NCI-H1105 treated with DMSO at 0.1 percent for 48 hours (cell line): Measurements from ENCODE around the gene MYLK3.
"Not testable (repeated sequence)": the region's sequence is repeated elsewhere in the genome, so short reads cannot be mapped to it uniquely, and the experiment has no call there.

Source experiments
- DNase-seq: peaks from one replicate; lab custom pipeline; 2025; lab: John Stamatoyannopoulos, UW

Gene MYLK3

DNA sequence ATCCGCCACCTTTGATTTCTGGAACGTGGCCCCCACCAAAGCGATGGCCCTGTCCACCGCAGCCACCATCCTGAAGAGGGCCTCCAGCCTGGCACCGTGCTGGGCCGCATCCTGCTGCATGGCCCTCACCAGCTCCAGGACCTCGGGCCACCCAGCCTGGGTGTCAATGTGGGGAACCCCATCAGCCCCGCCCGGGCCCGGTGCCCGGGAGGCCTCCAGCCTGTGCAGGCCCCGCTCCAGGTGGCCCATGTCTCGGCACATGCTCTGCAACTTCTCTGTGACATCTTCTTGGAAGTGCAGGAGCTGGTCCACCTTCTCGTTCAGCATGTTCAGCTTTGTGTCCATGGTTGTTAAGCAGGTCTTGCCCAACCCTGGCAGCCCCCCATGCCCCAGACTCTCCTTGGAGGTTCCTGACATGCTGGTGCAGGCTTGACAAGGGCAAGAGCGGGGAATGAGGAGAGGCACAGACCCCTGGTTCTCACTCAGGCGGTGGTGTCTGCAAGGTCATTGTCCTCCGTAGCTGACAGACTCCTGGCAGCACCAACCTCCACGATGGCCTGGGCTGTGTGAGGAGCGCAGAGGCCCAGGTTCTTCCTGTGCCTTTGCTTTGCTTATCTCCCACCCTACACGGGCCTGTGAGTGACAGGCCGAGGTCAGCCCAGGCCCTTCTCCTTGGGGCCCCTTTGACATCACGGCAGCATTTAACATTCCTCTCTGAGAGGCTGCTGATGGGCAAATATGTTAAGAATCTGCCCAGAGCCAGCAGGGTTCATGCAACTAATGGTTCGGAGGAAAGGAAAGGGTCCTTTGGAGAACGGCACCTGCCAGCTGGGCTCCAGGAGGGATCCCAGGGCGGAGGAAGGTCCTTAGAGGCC is at the start of gene MYLK3:
Gene MYLK3, minus strand, starts transcription at position 568 of the 875 bp plus-strand sequence. Its CDS starts 151 bp downstream, at position 417.
- no peak for DNase-seq

- DNase-seq = no peak
These were observed 49.4 kb upstream of the MYLK3 start for GRCh38 chr16:46797501-46797900.

GRCh38 chr16:46796764-46797269 is 48.7 kb upstream of the MYLK3 start:
- no peak for DNase-seq

- DNase-seq = no peak
These were observed 45.7 kb upstream of the MYLK3 start for GRCh38 chr16:46793841-46794240.

DNA sequence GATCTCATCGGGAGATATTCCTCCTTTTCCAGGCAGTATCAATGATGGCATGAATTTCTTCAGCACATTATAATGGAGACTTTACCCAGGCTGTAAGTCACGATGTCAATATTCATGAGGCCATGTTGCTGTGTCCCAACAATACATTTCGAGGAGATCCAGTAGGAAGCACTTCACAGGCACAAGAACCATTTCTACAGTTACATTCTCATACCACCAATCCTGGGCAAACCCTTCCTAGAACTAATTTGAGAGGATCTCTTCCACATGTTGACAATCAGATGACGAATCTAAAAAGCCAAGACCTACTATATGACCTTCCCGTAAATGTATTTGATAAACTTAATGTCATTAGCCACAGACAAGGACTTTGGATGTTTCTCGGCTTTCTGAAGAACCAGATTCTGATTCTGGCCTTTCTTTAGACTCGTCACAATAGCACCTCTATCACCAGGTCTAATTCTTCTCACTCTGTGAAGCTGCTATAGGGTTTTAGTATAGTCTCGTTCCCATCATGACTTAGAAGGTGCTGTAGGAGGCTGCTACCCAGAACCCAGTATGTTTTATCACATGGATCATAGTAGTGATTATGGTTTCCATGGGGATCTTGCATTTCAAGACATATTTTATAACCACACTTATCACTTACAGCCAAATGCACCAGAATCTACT is 42.6 kb upstream of the MYLK3 start:
- no peak for DNase-seq

DNA sequence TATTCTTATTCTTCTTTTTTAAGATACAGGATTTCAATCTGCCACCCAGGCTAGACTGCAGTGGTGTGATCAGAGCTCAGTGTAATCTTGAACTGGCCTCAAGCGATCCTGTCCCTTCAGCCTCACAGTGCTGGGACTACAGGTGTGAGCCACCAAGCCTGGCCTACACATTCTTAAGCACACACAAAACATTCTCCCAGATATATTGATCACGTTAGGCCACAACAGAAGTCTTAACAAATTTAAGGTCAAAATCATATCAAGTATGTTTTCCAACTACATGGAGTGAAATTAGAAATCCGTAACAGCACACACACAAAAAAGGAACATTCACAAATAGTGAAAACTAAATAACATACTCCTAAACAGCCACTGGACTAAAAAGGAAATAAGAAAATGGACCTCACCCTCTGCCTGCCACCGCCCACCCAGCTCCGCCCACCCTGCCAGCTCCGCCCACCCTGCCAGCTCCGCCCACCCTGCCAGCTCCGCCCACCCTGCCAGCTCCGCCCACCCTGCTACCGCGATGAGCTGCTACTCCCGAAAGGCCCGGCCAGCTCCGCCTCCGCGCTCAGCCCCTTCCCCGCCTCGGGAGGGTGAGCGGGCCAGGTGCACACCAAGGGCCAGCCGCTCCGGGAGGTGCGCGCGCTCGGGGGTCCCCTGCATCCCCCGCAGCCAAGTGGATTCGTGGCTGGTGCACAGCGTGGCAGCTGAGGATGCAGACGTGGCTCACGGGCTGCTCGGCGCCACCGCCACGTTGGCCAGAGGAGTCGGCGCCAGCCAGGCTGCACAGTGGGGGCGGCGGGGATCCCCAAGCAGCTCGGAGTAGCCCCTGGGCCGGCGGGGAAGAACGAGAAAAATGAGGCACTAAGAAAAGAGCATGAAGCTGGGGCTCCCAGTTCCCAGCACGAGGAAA is 41.6 kb upstream of the MYLK3 start:
- peak; percentile 43 for DNase-seq

DNA sequence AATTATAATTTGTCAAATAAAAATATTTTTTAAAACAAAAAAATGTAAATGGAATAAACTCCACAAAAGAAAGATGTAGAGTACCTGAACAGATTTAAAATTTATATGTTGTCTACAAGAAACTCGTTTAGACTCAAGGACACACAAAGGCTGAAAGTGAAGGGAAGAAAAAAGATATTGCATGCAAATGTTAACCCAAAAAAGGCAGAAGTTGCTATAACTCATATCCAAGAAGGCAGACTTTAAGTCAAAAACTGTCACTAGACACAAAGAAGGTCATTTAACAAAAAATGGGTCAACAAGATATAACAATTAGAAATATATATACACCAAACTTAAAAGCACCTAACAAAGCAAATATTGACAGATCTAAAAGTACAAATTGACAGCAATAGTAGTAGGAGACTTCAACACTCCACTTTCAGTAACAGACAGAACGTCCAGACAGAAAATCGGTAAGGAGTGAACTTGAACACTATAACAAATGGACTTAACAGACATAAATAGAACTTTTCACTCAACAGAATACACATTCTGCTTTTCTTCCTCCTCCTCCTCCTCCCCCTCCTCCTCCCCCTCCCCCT is 40.8 kb upstream of the MYLK3 start:
- DNase-seq = no peak

DNA sequence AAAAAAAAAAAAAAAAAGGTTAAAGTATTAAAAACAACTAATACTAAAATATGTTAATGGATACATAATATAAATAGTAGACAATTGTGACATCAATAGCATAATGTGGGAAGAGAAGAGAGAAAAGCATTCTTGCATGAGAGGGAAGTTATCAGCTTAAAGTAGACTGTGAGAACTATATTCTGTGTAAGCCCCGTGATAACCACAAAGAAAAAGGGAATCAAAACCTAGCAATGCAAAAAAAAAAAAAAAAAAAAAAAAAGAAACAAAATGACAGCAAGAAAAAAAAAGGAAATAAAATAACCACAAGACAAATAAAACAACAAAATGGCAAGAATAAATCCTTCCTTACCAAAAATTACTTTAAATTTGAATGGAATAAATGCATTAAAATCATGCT is 39.8 kb upstream of the MYLK3 start:
- no peak for DNase-seq

DNA sequence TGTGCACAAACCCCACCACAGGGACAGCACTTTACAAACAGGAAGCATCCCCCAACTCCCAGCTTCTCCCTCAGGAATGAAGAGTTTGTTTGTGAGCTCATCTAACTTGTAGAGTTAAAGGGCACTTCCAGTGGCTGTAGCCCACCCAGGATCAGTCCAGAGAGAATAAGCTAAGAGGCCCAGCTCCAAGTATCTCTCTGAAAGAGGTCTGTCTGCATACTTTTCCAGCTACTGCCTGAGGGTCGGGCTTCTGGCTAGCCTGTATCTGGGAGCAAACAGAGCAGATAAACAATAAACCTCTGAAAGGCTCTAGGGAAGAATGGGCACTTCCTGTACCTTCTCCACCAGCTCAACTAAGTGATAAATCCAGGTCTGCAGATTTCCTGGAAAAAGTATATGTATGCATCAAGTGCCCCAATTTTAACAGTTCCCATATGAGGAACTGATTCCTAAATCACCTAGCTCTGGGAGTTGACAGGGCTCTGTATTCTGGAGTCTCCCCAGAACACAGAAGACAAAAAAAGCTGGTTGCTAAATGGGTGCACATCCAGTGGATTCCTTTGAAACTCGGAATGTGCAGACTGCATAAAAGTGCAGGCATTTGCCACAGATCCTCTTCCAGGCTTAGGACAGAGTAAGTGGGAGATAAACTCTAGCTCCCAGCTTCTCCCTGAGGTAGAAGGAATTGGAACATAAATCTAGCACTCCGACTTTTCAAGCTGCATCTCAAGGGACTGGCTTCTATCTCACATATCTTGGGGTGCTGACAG is 37.1 kb upstream of the MYLK3 start:
- DNase-seq = no peak

GRCh38 chr16:46784569-46784968 is 36.4 kb upstream of the MYLK3 start:
- not testable (repeated sequence) for DNase-seq

DNA sequence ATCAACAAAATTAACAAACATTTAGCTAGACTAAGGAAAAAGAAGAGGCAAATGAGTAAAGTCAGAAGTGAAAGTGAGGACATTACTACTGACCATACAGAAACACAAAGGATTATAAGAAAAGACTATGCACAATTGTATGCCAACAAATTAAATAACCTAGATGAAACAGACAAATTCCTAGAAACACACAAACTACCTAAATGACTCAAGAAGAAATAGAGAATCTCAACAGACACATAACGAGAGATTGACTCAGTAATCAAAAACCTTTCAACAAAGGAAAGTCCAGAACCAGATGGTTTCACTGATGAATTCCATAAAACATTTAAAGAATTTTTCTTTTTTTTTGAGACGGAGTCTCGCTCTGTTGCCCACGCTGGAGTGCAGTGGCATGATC is 35.7 kb upstream of the MYLK3 start:
- DNase-seq = no peak

DNA sequence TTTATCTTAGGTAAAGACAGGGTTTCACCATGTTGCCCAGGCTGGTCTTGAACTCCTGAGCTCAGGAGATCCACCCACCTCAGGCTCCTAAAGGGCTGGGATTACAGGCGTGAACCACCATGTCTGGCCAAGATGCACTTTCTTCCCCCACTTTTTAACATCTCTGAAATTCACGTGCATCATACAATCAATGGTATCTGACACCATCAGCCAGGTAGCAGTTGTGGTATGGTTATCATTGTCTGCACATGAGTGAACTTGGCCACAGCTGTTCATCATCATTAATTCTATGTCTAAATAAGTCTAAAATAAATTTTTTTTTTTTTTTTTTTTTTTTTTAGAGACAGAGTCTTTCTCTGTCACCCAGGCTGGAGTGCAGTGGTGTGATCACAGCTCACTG is 34.2 kb upstream of the MYLK3 start:
- DNase-seq = no peak

GRCh38 chr16:46777804-46778203 is 29.7 kb upstream of the MYLK3 start:
- DNase-seq = no peak

DNA sequence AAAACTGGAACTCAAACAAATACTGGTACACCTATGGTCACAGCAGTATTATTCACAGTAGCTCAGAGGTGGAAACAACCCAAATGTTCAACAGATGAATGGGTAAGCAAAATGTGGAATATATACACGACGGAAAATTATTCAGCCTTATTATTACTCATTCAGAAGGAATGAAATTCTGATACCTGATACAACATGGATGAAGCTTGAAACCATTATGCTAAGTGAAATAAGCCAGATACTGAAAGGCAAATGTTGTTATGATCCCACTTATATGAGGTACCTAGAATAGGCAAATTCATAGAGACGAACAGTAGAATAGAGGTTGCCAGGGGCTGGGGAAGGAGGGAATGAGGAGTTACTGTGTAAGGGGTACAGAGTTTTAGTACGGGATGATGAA is 27.1 kb upstream of the MYLK3 start:
- no peak for DNase-seq

- no peak for DNase-seq
These were observed 26.6 kb upstream of the MYLK3 start for GRCh38 chr16:46774743-46775177.

- DNase-seq = no peak
These were observed 24.3 kb upstream of the MYLK3 start for GRCh38 chr16:46772463-46772862.

GRCh38 chr16:46768809-46769208 is 20.7 kb upstream of the MYLK3 start:
- DNase-seq = peak; percentile 98

DNA sequence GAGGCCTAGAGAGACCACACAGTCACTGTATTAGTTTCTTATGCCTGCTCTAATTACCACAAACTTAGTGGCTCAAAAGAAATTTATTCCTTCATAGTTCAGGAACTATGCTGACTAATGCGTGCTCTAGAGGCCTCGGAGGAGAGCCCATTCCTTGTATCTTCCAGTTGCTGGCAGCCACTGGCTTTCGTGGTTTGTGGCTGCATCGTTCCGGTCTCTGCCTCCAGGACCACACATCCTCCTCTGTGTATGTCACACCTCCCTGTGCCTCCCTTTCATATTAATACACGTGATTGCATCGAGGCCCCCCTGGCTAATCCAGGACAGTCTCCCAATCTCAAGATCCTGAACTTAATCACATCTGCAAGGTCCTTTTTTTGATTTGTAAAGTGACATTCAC is 16.9 kb upstream of the MYLK3 start:
- DNase-seq = no peak

- peak; percentile 89 for DNase-seq
These were observed 15.0 kb upstream of the MYLK3 start for GRCh38 chr16:46763147-46763546.

DNA sequence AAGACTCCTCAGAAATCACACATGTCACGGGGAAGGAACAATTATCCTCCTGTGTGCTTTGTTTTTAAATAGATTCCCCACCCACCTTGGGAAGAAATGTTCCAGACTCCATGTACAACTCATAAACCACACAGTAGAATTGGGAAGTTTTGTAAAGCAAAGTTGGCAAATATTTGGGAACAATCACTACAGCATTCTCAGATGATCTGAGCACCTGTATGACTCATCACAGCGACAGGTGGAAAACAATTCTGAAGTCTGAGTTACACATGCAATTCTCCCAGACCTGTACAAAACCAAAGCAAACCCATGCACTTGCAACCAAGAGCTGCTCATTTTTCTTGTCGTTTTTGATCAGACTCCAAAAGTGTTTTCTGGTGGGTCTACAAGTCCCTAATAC is 14.4 kb upstream of the MYLK3 start:
- peak; percentile 19 for DNase-seq

GRCh38 chr16:46759309-46759708 is 11.2 kb upstream of the MYLK3 start:
- DNase-seq = no peak
